HEK293 (cell line): Measurements from ENCODE around the gene KRTCAP2.

Source experiments
- REPIN1 ChIP-seq: fragments of 450-650 bp; formaldehyde crosslinking; IDR thresholded peaks from 2 replicates; pipeline ENCODE4 v1.5.1; 2017; ENCODE audit warnings: missing biosample characterization, missing genetic modification characterization, low read depth
- TRIM28 ChIP-seq: IDR thresholded peaks from 2 replicates; pipeline ENCODE4 v1.6.1; 2011; ENCODE audit warnings: low read length, control low read depth, borderline replicate concordance
- ZBTB8A ChIP-seq: fragments of 450-650 bp; formaldehyde crosslinking; IDR thresholded peaks from 2 replicates; pipeline ENCODE4 v1.5.1; 2016; ENCODE audit warnings: missing biosample characterization, missing genetic modification characterization
- ZFP69B ChIP-seq: fragments of 450-650 bp; formaldehyde crosslinking; IDR thresholded peaks from 2 replicates; pipeline ENCODE4 v1.5.1; 2016; ENCODE audit warnings: missing biosample characterization, missing genetic modification characterization
- TF ChIP-seq, protein P1 (sequence below): fragments of 450-650 bp; formaldehyde crosslinking; IDR thresholded peaks from 2 replicates; pipeline ENCODE4 v1.5.1; 2016; ENCODE audit warnings: missing biosample characterization, missing genetic modification characterization
- TF ChIP-seq, protein P2 (sequence below): fragments of 450-650 bp; formaldehyde crosslinking; IDR thresholded peaks from 2 replicates; pipeline ENCODE4 v1.5.1; 2016; ENCODE audit warnings: missing biosample characterization, missing genetic modification characterization
- TF ChIP-seq, protein P3 (sequence below): sonication (generic); formaldehyde crosslinking; IDR thresholded peaks from 2 replicates; pipeline ENCODE4 v1.8.1; 2022; ENCODE audit warnings: mild to moderate bottlenecking, moderate library complexity, missing genetic modification reagents

DNA sequence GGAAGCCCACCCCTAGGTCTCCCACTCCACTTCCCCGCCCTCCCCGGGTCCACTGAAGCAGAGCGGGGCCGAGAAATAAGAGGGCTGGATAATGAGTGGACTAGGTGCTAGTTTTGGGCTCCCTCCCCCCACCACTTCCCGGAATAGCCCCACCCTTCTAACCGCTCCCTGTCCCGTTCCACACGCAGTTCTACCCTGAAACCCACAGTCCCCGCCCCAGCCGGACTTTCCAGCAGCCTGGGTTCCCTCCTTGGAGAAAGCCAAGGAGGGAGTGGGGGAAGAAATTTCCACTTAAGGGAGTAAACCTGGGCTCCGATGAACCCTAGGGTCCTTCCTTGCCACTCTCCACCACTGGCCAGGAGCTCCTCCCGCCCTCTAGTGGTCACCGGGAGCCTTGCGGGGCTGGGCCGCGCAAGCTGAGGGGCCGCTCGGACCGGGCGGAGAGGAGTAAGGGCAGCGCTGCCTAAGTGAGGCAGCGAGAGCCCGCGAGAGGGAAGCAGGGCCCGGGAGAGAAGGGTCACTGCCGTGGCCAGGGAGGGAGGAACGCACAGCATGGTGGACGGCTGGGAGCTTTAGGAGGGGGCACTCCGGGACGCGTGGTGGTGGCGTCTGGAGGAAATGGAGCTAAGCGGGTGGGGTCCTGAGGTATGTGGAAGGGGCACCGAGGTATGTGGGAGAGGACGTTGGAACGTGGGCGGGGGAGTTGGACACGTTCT is 20.3 kb upstream of the KRTCAP2 start:
- TF ChIP-seq, protein P1, sequence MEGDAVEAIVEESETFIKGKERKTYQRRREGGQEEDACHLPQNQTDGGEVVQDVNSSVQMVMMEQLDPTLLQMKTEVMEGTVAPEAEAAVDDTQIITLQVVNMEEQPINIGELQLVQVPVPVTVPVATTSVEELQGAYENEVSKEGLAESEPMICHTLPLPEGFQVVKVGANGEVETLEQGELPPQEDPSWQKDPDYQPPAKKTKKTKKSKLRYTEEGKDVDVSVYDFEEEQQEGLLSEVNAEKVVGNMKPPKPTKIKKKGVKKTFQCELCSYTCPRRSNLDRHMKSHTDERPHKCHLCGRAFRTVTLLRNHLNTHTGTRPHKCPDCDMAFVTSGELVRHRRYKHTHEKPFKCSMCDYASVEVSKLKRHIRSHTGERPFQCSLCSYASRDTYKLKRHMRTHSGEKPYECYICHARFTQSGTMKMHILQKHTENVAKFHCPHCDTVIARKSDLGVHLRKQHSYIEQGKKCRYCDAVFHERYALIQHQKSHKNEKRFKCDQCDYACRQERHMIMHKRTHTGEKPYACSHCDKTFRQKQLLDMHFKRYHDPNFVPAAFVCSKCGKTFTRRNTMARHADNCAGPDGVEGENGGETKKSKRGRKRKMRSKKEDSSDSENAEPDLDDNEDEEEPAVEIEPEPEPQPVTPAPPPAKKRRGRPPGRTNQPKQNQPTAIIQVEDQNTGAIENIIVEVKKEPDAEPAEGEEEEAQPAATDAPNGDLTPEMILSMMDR, result peak; percentile 98
- TF ChIP-seq ZFP69B (tag by site-specific recombination) (peak; percentile 59), ZBTB8A (tag by site-specific recombination) (peak; percentile 94), TRIM28 (no peak), REPIN1 (no peak)
- TF ChIP-seq, protein P2, sequence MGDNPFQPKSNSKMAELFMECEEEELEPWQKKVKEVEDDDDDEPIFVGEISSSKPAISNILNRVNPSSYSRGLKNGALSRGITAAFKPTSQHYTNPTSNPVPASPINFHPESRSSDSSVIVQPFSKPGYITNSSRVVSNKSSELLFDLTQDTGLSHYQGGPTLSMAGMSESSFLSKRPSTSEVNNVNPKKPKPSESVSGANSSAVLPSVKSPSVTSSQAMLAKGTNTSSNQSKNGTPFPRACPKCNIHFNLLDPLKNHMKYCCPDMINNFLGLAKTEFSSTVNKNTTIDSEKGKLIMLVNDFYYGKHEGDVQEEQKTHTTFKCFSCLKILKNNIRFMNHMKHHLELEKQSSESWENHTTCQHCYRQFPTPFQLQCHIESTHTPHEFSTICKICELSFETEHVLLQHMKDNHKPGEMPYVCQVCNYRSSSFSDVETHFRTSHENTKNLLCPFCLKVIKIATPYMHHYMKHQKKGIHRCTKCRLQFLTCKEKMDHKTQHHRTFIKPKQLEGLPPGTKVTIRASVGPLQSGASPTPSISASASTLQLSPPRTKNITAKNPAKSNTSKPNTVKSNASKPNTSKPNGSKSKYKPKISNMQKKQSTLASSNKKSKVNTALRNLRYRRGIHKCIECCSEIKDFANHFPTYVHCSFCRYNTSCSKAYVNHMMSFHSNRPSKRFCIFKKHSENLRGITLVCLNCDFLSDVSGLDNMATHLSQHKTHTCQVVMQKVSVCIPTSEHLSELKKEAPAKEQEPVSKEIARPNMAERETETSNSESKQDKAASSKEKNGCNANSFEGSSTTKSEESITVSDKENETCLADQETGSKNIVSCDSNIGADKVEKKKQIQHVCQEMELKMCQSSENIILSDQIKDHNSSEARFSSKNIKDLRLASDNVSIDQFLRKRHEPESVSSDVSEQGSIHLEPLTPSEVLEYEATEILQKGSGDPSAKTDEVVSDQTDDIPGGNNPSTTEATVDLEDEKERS (tag by site-specific recombination), result no peak
- TF ChIP-seq, protein P3, sequence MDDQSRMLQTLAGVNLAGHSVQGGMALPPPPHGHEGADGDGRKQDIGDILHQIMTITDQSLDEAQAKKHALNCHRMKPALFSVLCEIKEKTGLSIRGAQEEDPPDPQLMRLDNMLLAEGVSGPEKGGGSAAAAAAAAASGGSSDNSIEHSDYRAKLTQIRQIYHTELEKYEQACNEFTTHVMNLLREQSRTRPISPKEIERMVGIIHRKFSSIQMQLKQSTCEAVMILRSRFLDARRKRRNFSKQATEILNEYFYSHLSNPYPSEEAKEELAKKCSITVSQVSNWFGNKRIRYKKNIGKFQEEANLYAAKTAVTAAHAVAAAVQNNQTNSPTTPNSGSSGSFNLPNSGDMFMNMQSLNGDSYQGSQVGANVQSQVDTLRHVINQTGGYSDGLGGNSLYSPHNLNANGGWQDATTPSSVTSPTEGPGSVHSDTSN, result no peak
